ENCODE measurements around the gene BPIFB3. TPM values are rescaled to one million over a fixed set of nuclear protein-coding genes. Genes with fewer than 3 reads are reported as not detected.

BPIFB3 gene
- total and polyA plus RNA-seq, 2 experiments from 2014 or later, result not detected

DNA sequence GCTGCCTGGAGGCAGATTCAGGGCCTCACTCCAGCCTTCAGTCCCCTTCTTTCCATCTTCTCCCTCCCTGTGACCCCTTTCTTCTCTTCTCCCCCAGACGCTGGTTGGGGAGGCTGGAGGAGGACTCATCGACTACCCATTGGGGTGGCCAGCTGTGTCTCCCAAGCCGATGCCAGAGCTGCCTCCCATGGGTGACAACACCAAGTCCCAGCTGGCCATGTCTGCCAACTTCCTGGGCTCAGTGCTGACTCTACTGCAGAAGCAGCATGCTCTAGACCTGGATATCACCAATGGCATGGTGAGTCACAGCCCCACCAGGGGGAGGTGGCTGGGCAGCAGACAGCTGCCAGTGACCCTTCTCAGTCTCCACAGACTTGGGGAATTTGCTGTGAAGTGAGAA lies 38.7 kb downstream of the BPIFB3 start (continued):
- TF ChIP-seq, protein P1, sequence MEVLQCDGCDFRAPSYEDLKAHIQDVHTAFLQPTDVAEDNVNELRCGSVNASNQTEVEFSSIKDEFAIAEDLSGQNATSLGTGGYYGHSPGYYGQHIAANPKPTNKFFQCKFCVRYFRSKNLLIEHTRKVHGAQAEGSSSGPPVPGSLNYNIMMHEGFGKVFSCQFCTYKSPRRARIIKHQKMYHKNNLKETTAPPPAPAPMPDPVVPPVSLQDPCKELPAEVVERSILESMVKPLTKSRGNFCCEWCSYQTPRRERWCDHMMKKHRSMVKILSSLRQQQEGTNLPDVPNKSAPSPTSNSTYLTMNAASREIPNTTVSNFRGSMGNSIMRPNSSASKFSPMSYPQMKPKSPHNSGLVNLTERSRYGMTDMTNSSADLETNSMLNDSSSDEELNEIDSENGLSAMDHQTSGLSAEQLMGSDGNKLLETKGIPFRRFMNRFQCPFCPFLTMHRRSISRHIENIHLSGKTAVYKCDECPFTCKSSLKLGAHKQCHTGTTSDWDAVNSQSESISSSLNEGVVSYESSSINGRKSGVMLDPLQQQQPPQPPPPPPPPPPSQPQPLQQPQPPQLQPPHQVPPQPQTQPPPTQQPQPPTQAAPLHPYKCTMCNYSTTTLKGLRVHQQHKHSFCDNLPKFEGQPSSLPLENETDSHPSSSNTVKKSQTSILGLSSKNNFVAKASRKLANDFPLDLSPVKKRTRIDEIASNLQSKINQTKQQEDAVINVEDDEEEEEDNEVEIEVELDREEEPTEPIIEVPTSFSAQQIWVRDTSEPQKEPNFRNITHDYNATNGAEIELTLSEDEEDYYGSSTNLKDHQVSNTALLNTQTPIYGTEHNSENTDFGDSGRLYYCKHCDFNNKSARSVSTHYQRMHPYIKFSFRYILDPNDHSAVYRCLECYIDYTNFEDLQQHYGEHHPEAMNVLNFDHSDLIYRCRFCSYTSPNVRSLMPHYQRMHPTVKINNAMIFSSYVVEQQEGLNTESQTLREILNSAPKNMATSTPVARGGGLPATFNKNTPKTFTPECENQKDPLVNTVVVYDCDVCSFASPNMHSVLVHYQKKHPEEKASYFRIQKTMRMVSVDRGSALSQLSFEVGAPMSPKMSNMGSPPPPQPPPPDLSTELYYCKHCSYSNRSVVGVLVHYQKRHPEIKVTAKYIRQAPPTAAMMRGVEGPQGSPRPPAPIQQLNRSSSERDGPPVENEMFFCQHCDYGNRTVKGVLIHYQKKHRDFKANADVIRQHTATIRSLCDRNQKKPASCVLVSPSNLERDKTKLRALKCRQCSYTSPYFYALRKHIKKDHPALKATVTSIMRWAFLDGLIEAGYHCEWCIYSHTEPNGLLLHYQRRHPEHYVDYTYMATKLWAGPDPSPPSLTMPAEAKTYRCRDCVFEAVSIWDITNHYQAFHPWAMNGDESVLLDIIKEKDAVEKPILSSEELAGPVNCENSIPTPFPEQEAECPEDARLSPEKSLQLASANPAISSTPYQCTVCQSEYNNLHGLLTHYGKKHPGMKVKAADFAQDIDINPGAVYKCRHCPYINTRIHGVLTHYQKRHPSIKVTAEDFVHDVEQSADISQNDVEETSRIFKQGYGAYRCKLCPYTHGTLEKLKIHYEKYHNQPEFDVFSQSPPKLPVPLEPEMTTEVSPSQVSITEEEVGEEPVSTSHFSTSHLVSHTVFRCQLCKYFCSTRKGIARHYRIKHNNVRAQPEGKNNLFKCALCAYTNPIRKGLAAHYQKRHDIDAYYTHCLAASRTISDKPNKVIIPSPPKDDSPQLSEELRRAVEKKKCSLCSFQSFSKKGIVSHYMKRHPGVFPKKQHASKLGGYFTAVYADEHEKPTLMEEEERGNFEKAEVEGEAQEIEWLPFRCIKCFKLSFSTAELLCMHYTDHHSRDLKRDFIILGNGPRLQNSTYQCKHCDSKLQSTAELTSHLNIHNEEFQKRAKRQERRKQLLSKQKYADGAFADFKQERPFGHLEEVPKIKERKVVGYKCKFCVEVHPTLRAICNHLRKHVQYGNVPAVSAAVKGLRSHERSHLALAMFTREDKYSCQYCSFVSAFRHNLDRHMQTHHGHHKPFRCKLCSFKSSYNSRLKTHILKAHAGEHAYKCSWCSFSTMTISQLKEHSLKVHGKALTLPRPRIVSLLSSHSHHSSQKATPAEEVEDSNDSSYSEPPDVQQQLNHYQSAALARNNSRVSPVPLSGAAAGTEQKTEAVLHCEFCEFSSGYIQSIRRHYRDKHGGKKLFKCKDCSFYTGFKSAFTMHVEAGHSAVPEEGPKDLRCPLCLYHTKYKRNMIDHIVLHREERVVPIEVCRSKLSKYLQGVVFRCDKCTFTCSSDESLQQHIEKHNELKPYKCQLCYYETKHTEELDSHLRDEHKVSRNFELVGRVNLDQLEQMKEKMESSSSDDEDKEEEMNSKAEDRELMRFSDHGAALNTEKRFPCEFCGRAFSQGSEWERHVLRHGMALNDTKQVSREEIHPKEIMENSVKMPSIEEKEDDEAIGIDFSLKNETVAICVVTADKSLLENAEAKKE (CRISPR knock-in tag; IDR thresholded peaks at IDR 0.05), result no peak
- TF ChIP-seq POLR2AphosphoS5 (IDR thresholded peaks at IDR 0.05; ENCODE audit: low read depth) (no peak), EZH2 (IDR thresholded peaks at IDR 0.05; ENCODE audit: low read depth, unreplicated experiment) (no peak), NANOG (IDR thresholded peaks at IDR 0.05; ENCODE audit: borderline replicate concordance) (no peak), ZNF114 (CRISPR knock-in tag; IDR thresholded peaks at IDR 0.05) (no peak), CREB1 (CRISPR knock-in tag; IDR thresholded peaks at IDR 0.05; ENCODE audit: low read depth) (no peak), JUNB (IDR thresholded peaks at IDR 0.05; ENCODE audit: unreplicated experiment) (no peak), STAT1 (IDR thresholded peaks at IDR 0.05; ENCODE audit: unreplicated experiment) (no peak), EZH2phosphoT487 (IDR thresholded peaks at IDR 0.05; ENCODE audit: unreplicated experiment) (no peak), ZNF331 (CRISPR knock-in tag; IDR thresholded peaks at IDR 0.05; ENCODE audit: low read depth) (no peak)
- TF ChIP-seq, protein P2, sequence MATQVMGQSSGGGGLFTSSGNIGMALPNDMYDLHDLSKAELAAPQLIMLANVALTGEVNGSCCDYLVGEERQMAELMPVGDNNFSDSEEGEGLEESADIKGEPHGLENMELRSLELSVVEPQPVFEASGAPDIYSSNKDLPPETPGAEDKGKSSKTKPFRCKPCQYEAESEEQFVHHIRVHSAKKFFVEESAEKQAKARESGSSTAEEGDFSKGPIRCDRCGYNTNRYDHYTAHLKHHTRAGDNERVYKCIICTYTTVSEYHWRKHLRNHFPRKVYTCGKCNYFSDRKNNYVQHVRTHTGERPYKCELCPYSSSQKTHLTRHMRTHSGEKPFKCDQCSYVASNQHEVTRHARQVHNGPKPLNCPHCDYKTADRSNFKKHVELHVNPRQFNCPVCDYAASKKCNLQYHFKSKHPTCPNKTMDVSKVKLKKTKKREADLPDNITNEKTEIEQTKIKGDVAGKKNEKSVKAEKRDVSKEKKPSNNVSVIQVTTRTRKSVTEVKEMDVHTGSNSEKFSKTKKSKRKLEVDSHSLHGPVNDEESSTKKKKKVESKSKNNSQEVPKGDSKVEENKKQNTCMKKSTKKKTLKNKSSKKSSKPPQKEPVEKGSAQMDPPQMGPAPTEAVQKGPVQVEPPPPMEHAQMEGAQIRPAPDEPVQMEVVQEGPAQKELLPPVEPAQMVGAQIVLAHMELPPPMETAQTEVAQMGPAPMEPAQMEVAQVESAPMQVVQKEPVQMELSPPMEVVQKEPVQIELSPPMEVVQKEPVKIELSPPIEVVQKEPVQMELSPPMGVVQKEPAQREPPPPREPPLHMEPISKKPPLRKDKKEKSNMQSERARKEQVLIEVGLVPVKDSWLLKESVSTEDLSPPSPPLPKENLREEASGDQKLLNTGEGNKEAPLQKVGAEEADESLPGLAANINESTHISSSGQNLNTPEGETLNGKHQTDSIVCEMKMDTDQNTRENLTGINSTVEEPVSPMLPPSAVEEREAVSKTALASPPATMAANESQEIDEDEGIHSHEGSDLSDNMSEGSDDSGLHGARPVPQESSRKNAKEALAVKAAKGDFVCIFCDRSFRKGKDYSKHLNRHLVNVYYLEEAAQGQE (IDR thresholded peaks at IDR 0.05; ENCODE audit: unreplicated experiment), result no peak
- TF ChIP-seq, protein P3, sequence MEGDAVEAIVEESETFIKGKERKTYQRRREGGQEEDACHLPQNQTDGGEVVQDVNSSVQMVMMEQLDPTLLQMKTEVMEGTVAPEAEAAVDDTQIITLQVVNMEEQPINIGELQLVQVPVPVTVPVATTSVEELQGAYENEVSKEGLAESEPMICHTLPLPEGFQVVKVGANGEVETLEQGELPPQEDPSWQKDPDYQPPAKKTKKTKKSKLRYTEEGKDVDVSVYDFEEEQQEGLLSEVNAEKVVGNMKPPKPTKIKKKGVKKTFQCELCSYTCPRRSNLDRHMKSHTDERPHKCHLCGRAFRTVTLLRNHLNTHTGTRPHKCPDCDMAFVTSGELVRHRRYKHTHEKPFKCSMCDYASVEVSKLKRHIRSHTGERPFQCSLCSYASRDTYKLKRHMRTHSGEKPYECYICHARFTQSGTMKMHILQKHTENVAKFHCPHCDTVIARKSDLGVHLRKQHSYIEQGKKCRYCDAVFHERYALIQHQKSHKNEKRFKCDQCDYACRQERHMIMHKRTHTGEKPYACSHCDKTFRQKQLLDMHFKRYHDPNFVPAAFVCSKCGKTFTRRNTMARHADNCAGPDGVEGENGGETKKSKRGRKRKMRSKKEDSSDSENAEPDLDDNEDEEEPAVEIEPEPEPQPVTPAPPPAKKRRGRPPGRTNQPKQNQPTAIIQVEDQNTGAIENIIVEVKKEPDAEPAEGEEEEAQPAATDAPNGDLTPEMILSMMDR (conservative IDR thresholded peaks at IDR 0.05; ENCODE audit: low read depth in 2 of 2), result no peak

Data from GM23338 (cell line).